ENCODE measurements around the gene GRIK3.

The GRIK3 gene

DNA sequence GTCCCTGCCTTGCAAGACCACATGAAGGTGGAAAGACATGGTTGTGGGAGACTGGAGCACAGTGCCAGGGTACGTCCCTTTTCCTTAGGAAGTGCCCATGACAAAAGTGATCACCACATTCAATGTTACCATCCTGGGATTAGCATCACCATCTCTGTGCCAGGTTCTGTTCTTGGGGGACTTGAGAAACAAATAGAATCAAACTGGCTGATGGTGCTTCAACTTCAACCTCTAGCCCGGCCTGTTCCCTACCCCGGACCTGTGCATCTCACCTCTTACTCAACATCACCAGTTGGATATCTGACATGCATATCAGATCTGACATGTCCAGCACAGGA is 153.3 kb downstream of the GRIK3 start:
- no peaks in the 10 kb centered on the region for H3K4me1 ChIP-seq (ENCODE audit: control insufficient read depth, insufficient read depth, low read length)
- no peak overlapping the region for H3K9ac ChIP-seq (ENCODE audit: low read length in 2 of 2)
- H3K36me3 ChIP-seq (ENCODE audit: control insufficient read depth in 2 of 2, insufficient read depth in 2 of 2, low read length in 2 of 2) = no peaks in the 10 kb centered on the region
- H3K27me3 ChIP-seq (ENCODE audit: control insufficient read depth in 1 of 2, insufficient read depth in 2 of 2, low read length in 2 of 2) = peaks cover 4 to 15% of the 10 kb centered on the region in 2 donors
- H3K4me3 ChIP-seq (ENCODE audit: low read length in 2 of 2) = no peak overlapping the region
- no peak overlapping the region for H3K27ac ChIP-seq (ENCODE audit: low read length)
- H3K9me3 ChIP-seq (ENCODE audit: control insufficient read depth in 2 of 2, low read length in 2 of 2) = peaks cover 2 to 6% of the 10 kb centered on the region in 2 donors

DNA sequence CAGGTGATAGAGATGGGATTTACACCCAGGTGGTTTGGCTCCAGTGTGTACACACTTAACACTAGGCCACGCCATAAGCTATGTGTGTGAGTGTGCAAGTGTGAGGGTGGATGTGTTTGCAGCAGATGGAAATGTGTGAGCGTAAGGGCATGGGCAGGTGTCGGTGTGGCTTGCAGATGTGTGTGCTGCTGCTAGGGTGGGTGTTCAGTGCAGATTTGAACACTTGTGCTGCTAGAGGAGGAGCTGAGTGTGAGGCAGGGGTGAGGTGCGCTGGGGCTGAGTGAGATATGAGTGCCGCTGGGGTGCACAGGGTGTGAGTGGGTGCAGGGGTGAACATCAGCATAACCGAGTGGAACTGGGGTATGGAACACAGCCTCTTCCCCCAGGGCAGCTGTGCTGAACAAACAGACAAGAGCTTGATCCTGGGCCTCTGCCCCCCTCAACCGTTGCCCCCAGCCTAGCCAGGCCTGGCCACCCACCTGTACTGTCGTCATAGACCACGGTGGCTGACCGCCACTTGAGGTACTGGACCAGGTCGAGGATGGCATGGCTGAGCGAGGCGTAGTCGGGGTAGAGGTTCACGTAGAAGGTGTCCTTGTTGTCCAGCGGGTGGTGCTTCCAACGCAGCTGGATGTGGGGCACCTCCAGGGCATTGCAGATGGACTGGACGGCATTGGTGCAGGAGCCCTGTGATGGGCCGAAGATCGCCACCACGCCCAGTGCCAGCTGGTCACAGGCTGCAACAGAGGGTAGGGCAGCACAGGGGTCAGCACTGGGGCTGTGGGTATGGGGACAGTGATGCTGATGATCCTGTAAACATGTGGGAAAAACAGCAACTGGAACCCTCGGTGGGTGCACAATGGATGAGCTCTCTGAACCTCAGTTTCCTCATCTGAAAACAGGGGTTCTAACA is 153.9 kb downstream of the GRIK3 start:
- no peaks in the 10 kb centered on the region for H3K36me3 ChIP-seq (ENCODE audit: control insufficient read depth in 2 of 2, insufficient read depth in 2 of 2, low read length in 2 of 2)

DNA sequence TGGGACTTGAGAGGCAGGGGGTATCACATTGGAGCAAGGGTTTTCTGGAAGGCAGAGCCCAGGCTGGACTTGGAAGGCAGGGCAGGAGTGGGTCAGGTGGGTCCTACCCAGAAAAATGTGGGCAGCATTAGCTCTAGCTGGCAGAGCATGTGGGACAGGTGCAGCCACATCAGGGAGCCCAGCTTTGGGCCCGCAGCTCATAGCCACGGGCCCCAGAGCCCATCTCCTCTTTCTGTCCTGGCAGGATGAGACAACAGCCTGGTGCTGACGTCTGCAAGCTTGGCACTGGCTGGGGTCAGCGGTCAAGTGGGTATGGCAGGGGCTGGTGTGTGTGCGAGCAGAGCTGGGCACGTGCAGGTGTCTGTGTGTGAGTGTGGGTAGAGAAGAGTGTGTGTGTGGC is 154.7 kb downstream of the GRIK3 start:
- peaks cover 0 to 1% of the 10 kb centered on the region in 2 donors for H3K9me3 ChIP-seq (ENCODE audit: control insufficient read depth in 2 of 2, low read length in 2 of 2)
- no peak overlapping the region for H3K27ac ChIP-seq (ENCODE audit: low read length)

More for the DNA sequence above, 153.9 kb downstream of the GRIK3 start:
- Histone ChIP-seq H3K27ac (ENCODE audit: low read length) (no peak overlapping the region), H3K4me1 (ENCODE audit: control insufficient read depth, insufficient read depth, low read length) (no peaks in the 10 kb centered on the region), H3K4me3 (ENCODE audit: low read length in 2 of 2) (no peak overlapping the region), H3K9ac (ENCODE audit: low read length in 2 of 2) (no peak overlapping the region), H3K27me3 (ENCODE audit: control insufficient read depth in 1 of 2, insufficient read depth in 2 of 2, low read length in 2 of 2) (peaks cover 4 to 17% of the 10 kb centered on the region in 2 donors), H3K9me3 (ENCODE audit: control insufficient read depth in 2 of 2, low read length in 2 of 2) (peaks cover 2 to 6% of the 10 kb centered on the region in 2 donors)

DNA sequence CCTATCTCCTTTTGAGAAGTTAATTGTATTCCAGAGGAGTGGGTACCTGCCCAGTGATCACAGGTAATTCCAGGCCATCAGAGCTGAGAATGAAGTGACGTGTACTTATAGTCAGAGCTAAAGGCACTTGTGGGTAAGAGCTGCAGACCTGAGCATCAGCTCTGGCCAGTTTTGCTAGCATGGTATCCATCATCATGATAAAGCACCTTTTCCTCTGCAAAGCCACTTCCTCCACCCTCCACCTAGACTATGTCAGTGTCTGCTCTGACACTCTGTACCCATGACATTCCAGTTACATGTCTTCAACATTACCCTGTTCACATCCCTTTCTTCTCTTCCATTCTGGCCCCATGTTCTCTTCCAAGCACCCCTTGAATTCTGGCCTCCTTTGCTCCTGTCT is 157.3 kb downstream of the GRIK3 start:
- no peaks in the 10 kb centered on the region for H3K9me3 ChIP-seq (ENCODE audit: control insufficient read depth in 2 of 2, low read length in 2 of 2)
- H3K27ac ChIP-seq (ENCODE audit: low read length) = no peak overlapping the region
- H3K36me3 ChIP-seq (ENCODE audit: control insufficient read depth in 2 of 2, insufficient read depth in 2 of 2, low read length in 2 of 2) = no peaks in the 10 kb centered on the region
- peaks cover 4 to 21% of the 10 kb centered on the region in 2 donors for H3K27me3 ChIP-seq (ENCODE audit: control insufficient read depth in 1 of 2, insufficient read depth in 2 of 2, low read length in 2 of 2)
- no peaks in the 10 kb centered on the region for H3K4me1 ChIP-seq (ENCODE audit: control insufficient read depth, insufficient read depth, low read length)
- H3K9ac ChIP-seq (ENCODE audit: low read length in 2 of 2) = no peak overlapping the region
- no peak overlapping the region for H3K4me3 ChIP-seq (ENCODE audit: low read length in 2 of 2)

More for the DNA sequence above, 154.7 kb downstream of the GRIK3 start:
- H3K27me3 ChIP-seq (ENCODE audit: control insufficient read depth in 1 of 2, insufficient read depth in 2 of 2, low read length in 2 of 2) = peaks cover 4 to 17% of the 10 kb centered on the region in 2 donors
- H3K9ac ChIP-seq (ENCODE audit: low read length in 2 of 2) = no peak overlapping the region
- H3K36me3 ChIP-seq (ENCODE audit: control insufficient read depth in 2 of 2, insufficient read depth in 2 of 2, low read length in 2 of 2) = no peaks in the 10 kb centered on the region
- H3K4me3 ChIP-seq (ENCODE audit: low read length in 2 of 2) = no peak overlapping the region
- no peaks in the 10 kb centered on the region for H3K4me1 ChIP-seq (ENCODE audit: control insufficient read depth, insufficient read depth, low read length)

DNA sequence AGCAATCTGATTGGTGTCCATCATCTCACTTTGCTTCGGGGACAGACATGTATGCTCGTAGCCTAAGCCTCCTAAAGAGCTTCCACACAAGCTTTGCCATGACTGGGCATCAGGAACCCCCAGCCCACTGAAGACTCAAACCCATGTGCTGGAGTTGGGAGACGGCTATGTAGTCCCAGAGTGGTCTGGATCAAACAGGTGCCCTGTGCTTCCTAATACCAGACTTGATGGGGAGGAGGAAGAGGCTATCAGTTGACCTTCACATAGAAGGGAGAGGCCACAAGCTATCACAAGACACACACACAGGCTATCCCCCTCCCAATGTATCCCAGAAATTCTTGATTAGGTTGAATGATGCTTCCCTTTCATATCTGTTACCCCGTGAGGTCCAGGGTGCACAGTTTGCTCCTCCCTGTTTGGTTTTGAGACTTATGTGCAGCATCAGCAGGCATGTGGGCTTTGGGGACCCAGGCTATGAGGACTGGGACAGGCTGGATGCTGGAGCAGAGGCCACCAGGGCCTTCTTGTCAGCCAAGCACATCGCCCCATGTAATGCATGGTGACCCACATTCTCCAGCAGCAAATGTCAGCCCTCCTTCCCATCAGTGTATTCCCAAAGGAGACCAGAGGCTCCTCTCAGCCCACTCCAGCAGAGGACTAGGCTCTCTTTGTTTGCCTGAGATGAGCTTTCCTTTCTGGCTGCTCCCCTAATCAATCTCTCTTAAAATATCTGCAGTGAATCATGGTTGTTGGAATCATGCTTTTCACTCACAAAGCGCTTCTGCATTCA is 159.8 kb downstream of the GRIK3 start:
- Histone ChIP-seq H3K9me3 (ENCODE audit: control insufficient read depth in 2 of 2, low read length in 2 of 2) (no peaks in the 10 kb centered on the region), H3K36me3 (ENCODE audit: control insufficient read depth in 2 of 2, insufficient read depth in 2 of 2, low read length in 2 of 2) (no peaks in the 10 kb centered on the region), H3K4me3 (ENCODE audit: low read length in 2 of 2) (no peak overlapping the region), H3K27me3 (ENCODE audit: control insufficient read depth in 1 of 2, insufficient read depth in 2 of 2, low read length in 2 of 2) (peaks cover 4 to 21% of the 10 kb centered on the region in 2 donors), H3K9ac (ENCODE audit: low read length in 2 of 2) (no peak overlapping the region), H3K4me1 (ENCODE audit: control insufficient read depth, insufficient read depth, low read length) (no peaks in the 10 kb centered on the region), H3K27ac (ENCODE audit: low read length) (no peak overlapping the region)

DNA sequence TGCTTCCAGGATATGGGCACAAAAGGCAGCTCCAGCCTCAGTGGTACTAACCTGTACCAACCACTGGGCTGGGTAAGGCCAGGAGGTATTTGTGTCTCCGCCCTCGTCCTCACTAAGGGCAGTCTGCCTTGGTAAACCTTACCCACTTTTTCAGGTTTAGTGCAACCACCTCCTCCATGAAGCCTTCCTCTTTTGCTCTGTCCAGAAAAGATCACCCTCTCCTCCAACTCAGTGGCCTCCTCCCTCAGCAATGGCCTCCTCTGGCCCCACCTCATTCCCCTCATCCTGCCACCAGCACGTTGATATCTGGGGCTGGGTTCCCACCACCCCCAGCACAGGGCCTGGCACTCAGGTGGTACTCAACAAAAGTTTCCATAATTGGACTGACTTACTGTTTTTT is 161.5 kb downstream of the GRIK3 start:
- Histone ChIP-seq H3K27me3 (ENCODE audit: control insufficient read depth in 1 of 2, insufficient read depth in 2 of 2, low read length in 2 of 2) (peaks cover 2 to 22% of the 10 kb centered on the region in 2 donors), H3K4me1 (ENCODE audit: control insufficient read depth, insufficient read depth, low read length) (no peaks in the 10 kb centered on the region), H3K9ac (ENCODE audit: low read length in 2 of 2) (no peak overlapping the region), H3K4me3 (ENCODE audit: low read length in 2 of 2) (no peak overlapping the region), H3K36me3 (ENCODE audit: control insufficient read depth in 2 of 2, insufficient read depth in 2 of 2, low read length in 2 of 2) (no peaks in the 10 kb centered on the region), H3K9me3 (ENCODE audit: control insufficient read depth in 2 of 2, low read length in 2 of 2) (no peaks in the 10 kb centered on the region), H3K27ac (ENCODE audit: low read length) (no peak overlapping the region)

DNA sequence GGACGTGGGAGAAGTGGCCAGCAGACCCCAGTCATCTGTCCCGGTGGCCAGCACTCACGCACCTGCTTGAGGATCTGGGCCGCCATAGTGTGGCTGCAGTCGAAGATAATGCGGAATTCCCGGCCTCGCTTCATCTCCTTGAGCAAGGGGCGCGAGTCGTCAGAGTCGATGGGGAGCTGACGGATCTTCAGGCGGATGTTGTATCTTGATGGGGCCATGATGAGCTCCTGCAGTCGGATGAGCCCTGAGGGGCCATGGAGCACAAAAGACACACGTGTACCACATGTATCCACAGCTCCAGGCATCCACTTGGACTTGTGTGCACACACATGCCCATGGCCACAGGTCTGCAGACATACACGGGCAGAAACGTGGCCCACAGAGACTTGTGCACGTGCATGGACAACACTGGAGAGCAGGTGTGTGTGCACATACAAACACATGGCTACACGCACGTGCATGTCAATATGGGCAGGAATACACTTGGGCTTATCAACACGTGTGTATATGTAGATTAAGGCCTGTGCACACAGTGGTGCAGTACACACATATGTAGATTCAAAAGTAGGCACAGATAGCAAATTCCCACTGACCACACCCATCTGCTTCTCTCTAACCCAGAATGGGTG is 162.1 kb downstream of the GRIK3 start:
- H3K9ac ChIP-seq (ENCODE audit: low read length in 2 of 2) = no peak overlapping the region
- no peaks in the 10 kb centered on the region for H3K36me3 ChIP-seq (ENCODE audit: control insufficient read depth in 2 of 2, insufficient read depth in 2 of 2, low read length in 2 of 2)
- no peaks in the 10 kb centered on the region for H3K9me3 ChIP-seq (ENCODE audit: control insufficient read depth in 2 of 2, low read length in 2 of 2)
- H3K4me1 ChIP-seq (ENCODE audit: control insufficient read depth, insufficient read depth, low read length) = no peaks in the 10 kb centered on the region
- H3K27me3 ChIP-seq (ENCODE audit: control insufficient read depth in 1 of 2, insufficient read depth in 2 of 2, low read length in 2 of 2) = peaks cover 4 to 24% of the 10 kb centered on the region in 2 donors
- no peak overlapping the region for H3K4me3 ChIP-seq (ENCODE audit: low read length in 2 of 2)
- H3K27ac ChIP-seq (ENCODE audit: low read length) = no peak overlapping the region

DNA sequence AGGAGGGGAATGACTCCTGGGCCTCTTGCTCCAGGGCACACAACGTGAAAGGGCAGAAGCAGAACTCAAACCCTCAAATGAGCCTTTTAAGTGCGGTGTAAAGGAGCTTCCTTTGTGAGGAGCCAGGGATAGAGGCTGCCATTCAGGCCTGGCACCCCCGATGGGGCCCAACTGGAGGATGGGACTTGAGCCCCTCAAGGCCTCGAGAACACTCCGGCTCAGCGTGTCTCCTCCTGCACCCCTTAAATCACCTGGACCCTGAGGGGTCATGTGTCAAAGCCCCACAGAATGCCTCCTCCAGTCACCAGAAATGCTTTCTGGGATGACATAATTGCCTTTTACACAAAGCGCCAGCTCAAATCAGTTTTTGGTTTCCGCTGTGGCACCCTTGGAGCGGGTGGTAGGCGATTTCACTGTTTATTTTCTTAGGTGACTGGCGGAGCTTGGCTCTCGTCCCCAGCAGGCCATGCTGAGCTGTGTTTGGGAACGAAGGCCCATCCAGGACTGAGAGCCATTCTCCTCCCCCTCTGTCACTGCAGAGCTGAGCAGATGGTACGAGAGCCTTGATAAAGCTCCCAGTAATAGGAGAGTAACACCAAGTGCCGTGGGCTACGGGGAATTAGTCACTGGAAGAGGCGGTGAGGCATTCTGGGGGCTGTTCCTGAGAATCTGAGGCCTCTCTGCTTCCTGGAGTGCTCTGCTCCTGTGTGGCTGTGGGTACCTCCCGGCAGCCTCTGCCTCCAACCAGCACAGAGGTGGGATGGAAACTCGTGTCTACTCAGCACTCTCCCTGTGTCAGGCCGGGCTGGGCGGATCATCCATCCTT is 163.0 kb downstream of the GRIK3 start:
- Histone ChIP-seq H3K4me1 (ENCODE audit: control insufficient read depth, insufficient read depth, low read length) (no peaks in the 10 kb centered on the region), H3K27me3 (ENCODE audit: control insufficient read depth in 1 of 2, insufficient read depth in 2 of 2, low read length in 2 of 2) (peaks cover 4 to 29% of the 10 kb centered on the region in 2 donors), H3K9me3 (ENCODE audit: control insufficient read depth in 2 of 2, low read length in 2 of 2) (no peaks in the 10 kb centered on the region), H3K4me3 (ENCODE audit: low read length in 2 of 2) (no peak overlapping the region), H3K27ac (ENCODE audit: low read length) (no peak overlapping the region), H3K36me3 (ENCODE audit: control insufficient read depth in 2 of 2, insufficient read depth in 2 of 2, low read length in 2 of 2) (no peaks in the 10 kb centered on the region), H3K9ac (ENCODE audit: low read length in 2 of 2) (no peak overlapping the region)

DNA sequence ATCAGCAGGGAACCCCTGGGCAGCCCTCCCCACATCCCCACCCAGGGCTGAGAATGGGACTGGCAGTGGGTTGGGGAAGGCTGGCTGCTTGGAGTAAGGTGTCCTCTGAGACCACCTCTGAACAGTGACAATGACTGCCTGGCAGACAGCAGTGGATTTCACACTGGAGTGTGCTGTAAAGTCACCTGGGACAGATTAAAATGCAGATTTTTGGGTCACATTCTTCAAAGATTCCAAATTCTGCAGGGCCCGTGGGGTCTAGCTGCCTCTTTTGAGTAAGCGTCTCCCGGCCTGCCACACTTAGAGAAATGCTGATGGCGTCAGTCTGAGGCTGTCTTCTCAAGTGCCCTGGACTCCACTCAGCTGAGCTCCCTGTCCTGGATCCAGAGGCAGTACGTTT is 164.5 kb downstream of the GRIK3 start:
- Histone ChIP-seq H3K27ac (ENCODE audit: low read length) (no peak overlapping the region), H3K9ac (ENCODE audit: low read length in 2 of 2) (no peak overlapping the region), H3K27me3 (ENCODE audit: control insufficient read depth in 1 of 2, insufficient read depth in 2 of 2, low read length in 2 of 2) (peaks cover 4 to 26% of the 10 kb centered on the region in 2 donors), H3K4me1 (ENCODE audit: control insufficient read depth, insufficient read depth, low read length) (no peaks in the 10 kb centered on the region), H3K4me3 (ENCODE audit: low read length in 2 of 2) (no peak overlapping the region), H3K36me3 (ENCODE audit: control insufficient read depth in 2 of 2, insufficient read depth in 2 of 2, low read length in 2 of 2) (no peaks in the 10 kb centered on the region), H3K9me3 (ENCODE audit: control insufficient read depth in 2 of 2, low read length in 2 of 2) (no peaks in the 10 kb centered on the region)

DNA sequence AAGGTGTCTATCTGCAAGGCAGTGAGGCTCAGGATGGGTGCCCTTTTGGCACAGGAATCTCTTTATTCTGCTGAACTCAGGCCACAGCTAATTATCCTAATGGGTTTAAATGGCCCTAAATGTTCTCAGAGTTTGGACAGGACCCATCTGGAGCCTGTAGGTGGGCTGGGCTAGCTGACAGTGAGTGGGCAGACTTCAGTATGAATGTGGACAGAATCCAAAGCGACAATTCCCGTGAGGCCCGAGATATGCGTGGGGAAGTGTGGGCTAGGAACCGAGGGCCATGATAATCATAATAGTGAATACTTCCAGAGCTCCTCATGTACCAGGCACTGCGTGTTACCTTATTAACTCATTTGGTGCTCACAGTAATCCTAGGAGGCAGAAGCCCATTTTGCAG is 165.3 kb downstream of the GRIK3 start:
- no peak overlapping the region for H3K9ac ChIP-seq (ENCODE audit: low read length in 2 of 2)
- no peak overlapping the region for H3K4me3 ChIP-seq (ENCODE audit: low read length in 2 of 2)

More for the DNA sequence above, 165.3 kb downstream of the GRIK3 start:
- H3K36me3 ChIP-seq (ENCODE audit: control insufficient read depth in 2 of 2, insufficient read depth in 2 of 2, low read length in 2 of 2) = no peaks in the 10 kb centered on the region
- H3K27me3 ChIP-seq (ENCODE audit: control insufficient read depth in 1 of 2, insufficient read depth in 2 of 2, low read length in 2 of 2) = peaks cover 8 to 25% of the 10 kb centered on the region in 2 donors
- H3K9me3 ChIP-seq (ENCODE audit: control insufficient read depth in 2 of 2, low read length in 2 of 2) = no peaks in the 10 kb centered on the region
- H3K27ac ChIP-seq (ENCODE audit: low read length) = no peak overlapping the region
- no peaks in the 10 kb centered on the region for H3K4me1 ChIP-seq (ENCODE audit: control insufficient read depth, insufficient read depth, low read length)
